HG03460 (cell line): ENCODE results near the gene TRPV6.

Source experiments
- ATAC-seq: cut with Tn5 transposase; IDR thresholded peaks from one replicate; pipeline ENCODE4 v1.9.1; 2021; ENCODE audit not compliant: unreplicated experiment

Gene TRPV6

DNA sequence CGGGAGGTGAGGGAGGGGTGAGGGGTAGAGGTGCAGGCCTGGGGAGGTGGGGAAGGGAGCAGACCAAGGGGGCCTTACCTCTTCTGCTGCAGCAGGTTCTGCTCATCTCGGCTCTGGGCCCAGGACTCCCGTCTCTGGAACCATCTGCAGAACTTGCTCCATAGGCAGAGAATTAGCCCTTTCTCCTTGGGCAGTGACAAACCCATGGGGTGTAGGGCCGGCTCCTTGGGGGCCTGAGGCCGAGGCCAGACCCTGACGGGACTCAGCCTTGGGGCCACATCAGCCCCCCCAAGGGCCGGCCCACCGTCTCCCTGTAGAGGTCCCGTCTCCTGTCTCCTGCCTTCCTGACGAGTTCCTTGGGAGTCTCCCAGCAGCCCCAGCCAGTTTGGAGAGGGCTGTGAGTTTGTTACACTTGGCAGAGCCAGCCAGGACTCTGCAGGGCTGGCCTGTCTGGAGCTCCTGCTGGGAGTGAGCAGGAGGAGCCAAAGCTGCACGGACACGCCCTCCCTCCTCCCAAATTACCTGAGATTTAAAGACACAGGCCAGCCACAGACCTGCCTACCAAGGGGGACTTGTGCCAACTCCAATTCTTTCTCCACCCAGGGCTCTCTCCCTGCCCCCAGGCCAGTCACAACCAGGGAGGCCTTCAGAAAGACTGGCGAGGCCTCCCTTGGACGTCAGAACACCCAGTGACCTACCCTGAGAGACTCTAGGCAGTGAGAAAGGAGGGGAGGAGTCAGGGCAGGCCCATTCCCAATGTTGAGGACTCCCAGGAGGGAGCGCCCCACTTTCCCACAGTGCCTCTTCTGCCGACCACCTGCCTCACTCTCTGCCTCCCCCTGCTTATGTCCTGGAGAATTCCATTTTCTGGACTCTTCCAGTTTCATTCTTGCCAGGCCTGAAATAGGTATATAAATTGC lies at the start of gene TRPV6:
TSS of gene TRPV6 (minus strand) at position 435 of the 920 bp plus-strand sequence.
- ATAC-seq, result no peak

- ATAC-seq, result no peak
Observed at GRCh38 chr7:142934056-142934455, 48.5 kb upstream of the TRPV6 start.

GRCh38 chr7:142933624-142934023 lies 48.1 kb upstream of the TRPV6 start, which contains the start of gene TRPV5:
TSS of gene TRPV5 (minus strand) at chr7:142933746. CDS start at chr7:142933459, 287 bp downstream.
- ATAC-seq, result no peak

DNA sequence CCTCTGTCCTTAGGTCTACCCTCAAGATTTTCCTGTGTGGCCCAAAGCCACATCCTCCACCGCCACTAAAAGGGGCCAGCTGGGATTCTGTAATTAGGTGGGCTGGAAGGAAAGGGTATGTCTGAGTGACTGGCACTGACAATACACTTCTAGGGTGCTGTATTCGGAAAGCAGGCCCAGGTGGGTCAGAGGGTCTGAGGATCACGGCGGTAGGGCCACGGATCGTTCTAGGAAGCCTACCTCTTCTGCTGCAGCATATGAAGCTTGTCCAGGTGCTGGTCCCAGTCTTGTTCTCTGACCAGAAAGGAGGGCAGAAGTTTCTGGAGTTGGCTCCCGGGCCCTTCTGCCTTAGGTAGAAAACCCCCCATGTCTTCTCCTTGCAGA lies 47.5 kb upstream of the TRPV6 start:
- no peak for ATAC-seq

DNA sequence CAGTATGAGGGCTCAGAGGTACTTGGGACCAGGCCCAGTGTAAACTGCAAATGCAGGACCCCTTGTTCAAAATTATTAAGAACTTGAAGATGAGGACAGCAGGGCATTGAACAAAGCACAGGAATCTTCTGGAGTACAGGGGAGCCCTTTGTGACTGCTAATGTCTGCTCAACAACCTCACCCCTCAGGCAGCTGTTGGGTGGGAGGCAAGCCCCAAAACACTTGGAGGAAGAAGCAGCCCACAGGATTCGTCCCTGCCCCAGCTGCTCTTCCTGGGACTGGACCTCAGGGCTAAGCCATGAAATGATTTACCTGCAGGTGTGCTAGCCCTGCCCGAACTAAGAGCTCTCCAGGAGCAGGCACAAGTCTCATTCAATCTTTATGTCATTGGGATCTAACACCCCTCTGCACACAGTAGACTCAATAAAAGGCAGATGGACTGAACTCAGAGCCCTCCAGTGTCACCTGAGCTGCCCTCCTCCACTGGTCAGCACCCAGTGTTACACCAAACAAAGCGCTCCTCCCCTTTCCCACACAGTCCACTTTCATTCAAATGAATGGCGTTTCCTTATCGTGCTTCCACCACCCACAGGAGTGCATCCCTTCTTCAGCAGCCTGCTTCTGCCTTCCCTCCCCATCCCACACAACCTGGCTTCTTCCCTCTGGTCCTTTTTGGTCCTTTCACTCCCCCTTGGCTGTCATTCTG lies 47.0 kb upstream of the TRPV6 start:
- no peak for ATAC-seq

- no peak for ATAC-seq
Observed at GRCh38 chr7:142930126-142930730, 44.7 kb upstream of the TRPV6 start.

DNA sequence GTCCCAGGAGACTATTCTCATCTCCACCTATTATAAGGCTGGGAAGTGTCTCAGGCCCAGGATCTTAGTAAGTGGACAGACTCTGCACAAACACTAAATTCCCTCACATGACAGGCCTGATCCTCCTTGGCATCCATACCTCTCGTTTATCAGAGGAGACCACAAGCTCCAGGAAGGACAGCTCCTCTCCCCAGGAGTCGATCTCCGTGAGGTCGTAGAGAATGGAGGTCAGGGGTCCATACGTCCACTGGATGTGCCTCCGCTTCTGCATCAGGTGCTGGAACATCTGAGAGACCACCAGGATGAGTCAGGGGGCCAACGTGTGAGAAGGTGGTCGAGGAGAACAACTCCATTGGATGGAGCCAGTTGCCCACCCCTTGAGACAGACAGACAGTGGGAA lies 42.4 kb upstream of the TRPV6 start:
- ATAC-seq, result no peak

DNA sequence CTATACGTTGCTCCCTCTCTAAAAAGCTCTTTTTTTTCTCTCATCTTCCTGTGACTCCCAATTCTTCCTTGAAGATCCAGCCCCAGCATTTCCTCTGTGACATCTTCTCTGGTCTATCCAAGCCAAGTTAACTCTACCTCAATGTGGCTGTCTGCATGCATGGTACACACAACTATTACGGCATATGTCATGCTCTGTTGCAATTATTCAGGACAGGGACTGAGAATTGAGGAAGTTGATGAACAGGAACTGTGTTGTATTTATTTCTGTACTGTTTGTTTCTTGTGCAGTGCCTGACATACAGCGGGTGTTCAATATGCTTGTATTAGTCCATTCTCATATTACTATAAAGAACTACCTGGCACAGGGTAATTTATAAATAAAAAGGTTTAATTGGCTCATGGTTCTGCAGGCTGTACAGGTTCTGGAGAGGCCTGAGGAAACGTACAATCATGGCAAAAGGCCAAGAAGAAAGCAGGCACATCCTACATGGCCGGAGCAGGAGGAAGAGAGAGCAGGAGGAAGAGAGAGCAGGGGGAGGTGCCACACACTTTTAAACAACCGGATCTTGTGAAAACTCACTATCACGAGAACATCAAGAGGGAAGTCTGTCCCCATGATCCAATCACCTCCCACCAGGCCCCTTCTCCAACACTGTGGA lies 41.7 kb upstream of the TRPV6 start:
- ATAC-seq, result no peak

- no peak for ATAC-seq
Observed at GRCh38 chr7:142925413-142925812, 39.9 kb upstream of the TRPV6 start.

DNA sequence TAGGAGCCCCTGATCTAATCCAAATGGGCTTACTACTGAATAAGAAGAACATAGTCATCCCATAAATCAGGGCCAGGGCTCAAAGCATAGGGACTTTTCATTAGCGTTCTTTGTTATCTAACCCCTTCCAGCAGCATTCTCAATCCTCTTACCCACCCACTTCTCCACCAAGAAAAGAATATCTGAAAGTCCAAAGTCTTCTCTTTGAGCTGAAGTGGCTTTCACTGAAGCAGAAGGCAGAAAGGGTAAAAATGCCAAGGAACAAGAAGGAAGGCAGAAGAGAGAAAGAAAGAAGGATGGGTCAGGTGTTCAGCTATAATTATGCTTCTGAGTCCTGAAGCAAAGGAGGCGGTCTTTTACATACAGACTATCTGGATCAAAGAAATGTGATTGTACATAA lies 37.8 kb upstream of the TRPV6 start:
- ATAC-seq, result no peak

GRCh38 chr7:142919656-142920055 lies 34.1 kb upstream of the TRPV6 start:
- ATAC-seq, result no peak

- ATAC-seq, result no peak
Observed at GRCh38 chr7:142918901-142919300, 33.4 kb upstream of the TRPV6 start.

DNA sequence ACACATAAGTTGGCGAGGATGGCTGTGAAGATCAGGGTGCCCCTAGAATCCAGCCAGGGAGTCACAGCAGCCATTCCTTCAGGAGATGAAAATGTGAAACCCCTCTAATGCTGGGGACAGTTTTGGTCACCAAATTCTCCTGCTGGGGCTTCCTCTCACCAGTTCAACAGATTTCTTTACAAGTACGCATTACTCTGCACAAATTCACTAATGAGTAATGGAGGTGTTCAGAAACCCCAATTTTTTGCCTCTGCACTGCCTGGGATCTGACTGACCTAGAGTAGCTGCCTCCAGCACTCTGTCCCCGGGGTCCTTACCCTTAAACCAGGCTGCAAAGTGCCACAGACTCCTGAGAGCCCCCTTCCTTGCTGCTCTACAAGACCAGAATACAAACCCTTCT lies 31.9 kb upstream of the TRPV6 start:
- ATAC-seq, result no peak

GRCh38 chr7:142916508-142916907 lies 31.0 kb upstream of the TRPV6 start:
- ATAC-seq, result no peak

- no peak for ATAC-seq
Observed at GRCh38 chr7:142915315-142915714, 29.8 kb upstream of the TRPV6 start.

DNA sequence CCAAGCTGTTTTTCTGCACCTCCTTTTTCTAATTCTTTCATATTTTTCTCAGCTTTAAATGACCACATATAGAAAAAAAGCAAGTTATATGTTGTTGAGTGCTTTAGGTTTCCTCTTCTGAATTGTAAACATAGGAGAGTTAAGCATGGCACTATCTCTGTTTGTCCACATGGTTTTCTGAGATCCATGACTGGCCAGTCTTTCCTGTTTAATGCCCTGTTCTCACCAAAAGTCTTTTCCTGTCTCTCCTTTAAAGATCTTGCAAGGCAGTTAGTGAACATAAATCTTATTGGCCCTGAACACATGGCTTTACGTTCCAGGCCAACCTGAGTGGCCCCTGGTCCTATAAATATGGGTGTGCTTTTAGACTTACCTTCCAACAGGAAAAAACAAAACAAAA lies 28.6 kb upstream of the TRPV6 start:
- no peak for ATAC-seq

DNA sequence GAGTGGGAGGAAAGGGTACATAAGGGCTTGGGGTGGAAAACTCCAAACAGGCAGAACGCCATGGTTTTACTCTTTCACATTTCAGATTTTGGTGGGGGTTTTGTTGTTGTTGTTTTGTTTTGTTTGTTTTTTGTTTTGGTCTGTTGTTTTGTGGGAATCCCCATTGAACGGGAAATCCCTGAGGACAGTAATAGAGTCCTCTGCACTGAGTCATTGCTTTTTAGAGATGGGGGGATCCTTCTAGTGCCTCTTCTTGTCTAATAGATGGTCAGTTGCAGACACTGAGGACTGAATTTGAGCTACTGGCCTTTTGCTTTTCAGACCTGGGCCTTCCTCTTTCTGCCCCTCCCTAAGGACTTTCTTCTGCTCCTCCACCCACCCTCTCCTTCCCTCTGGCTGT lies 28.0 kb upstream of the TRPV6 start:
- no peak for ATAC-seq

DNA sequence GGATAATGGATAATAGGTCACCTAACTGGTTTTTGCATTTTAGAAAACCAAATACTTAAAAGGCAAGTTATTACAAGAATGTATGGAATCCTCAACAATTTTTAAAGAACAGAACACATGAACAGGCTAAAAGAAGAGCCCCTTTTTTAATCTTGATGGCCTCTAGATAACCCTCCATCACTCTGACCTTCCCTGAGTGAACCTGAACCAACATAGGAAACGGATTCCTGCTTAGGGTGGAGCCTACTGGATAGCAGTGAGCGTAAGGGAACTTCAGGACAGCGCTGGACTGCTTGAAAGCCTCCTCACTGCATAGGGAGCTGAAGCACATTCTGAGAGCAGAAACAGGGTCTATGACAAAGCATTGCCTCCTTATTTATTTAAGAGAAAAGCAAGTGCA lies 27.5 kb upstream of the TRPV6 start:
- ATAC-seq, result no peak

- ATAC-seq, result no peak
Observed at GRCh38 chr7:142910481-142910880, 24.9 kb upstream of the TRPV6 start.

DNA sequence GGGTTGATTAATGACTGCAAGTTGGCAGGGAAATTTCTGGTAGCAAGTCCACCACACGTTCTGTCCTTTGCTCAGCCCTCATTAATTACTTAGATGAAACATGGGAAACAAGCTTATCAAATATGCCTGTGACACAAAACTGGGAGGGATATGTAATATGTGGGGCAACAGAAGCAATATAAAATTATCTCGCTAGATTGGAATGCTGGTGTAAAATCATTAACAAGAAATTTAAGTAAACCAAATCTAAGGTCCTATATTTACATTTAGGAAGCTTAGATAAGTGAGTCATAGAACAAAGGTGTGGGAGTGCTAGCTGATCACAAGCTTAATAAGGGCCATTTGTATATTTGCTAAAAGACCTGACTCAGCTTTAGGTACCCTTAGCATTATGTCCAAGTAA lies 24.5 kb upstream of the TRPV6 start:
- ATAC-seq, result no peak
